PC-3 (cell line): ENCODE measurements around the gene PDPN.

Experiments used
- CTCF ChIP-seq: fragments of 300-600 bp; sonication (generic); conservative IDR thresholded peaks from 2 replicates; pipeline ENCODE4 v1.5.1; 2017; ENCODE audit warnings: antibody characterized with exemption, low read depth, mild to moderate bottlenecking, low read length
- EZH2 ChIP-seq: fragments of 300-600 bp; sonication (generic); IDR thresholded peaks from one replicate; pipeline ENCODE4 v1.6.1; 2017; ENCODE audit warnings: antibody characterized with exemption, mild to moderate bottlenecking, low read length; ENCODE audit not compliant: unreplicated experiment
- EZH2phosphoT487 ChIP-seq: fragments of 300-600 bp; sonication (generic); IDR thresholded peaks from 2 replicates; pipeline ENCODE4 v1.6.1; 2018; ENCODE audit warnings: mild to moderate bottlenecking, antibody characterized with exemption, low read length, borderline replicate concordance

GRCh38 chr1:13642306-13643004, 58.8 kb downstream of the PDPN start:
- TF ChIP-seq CTCF = no peak
- no peak for TF ChIP-seq EZH2
- TF ChIP-seq EZH2phosphoT487 = no peak
